Measurements from ENCODE around the gene AFTPH. TPM values are rescaled to one million over a fixed set of nuclear protein-coding genes. Genes with fewer than 3 reads are reported as not detected.

AFTPH gene
- total RNA-seq, 1 donor: 38.7 TPM

- Histone ChIP-seq H3K4me3 (ENCODE audit: insufficient read depth, low read length) (no peak overlapping the region), H3K4me1 (ENCODE audit: insufficient read depth, low read length) (peaks cover 6% of the 10 kb centered on the region), H3K27ac (ENCODE audit: low read depth, low read length) (no peak overlapping the region), H3K27me3 (ENCODE audit: insufficient read depth, low read length) (no peaks in the 10 kb centered on the region), H2AFZ (ENCODE audit: low read length) (no peak overlapping the region), H3K9me3 (ENCODE audit: low read depth, low read length) (no peaks in the 10 kb centered on the region), H3K79me2 (ENCODE audit: insufficient read depth, low read length) (peaks cover 91% of the 10 kb centered on the region), H3K36me3 (ENCODE audit: insufficient read depth, low read length) (peaks cover 79% of the 10 kb centered on the region), H4K20me1 (ENCODE audit: insufficient read depth, low read length) (peaks cover 88% of the 10 kb centered on the region), H3K4me2 (ENCODE audit: insufficient read depth, low read length) (no peak overlapping the region)
- DNase-seq (ENCODE audit: insufficient read length, low spot score, missing footprints): no peak
- no peak for TF ChIP-seq CTCF (IDR thresholded peaks at IDR 0.05; ENCODE audit: extremely low read depth, low read depth, low read length)
Observed at GRCh38 chr2:64632835-64633819, 109.0 kb downstream of the AFTPH start.

- Histone ChIP-seq H3K27me3 (ENCODE audit: insufficient read depth, low read length) (no peaks in the 10 kb centered on the region), H3K4me3 (ENCODE audit: insufficient read depth, low read length) (no peak overlapping the region), H3K4me1 (ENCODE audit: insufficient read depth, low read length) (peaks cover 19% of the 10 kb centered on the region), H3K9me3 (ENCODE audit: low read depth, low read length) (no peaks in the 10 kb centered on the region), H3K27ac (ENCODE audit: low read depth, low read length) (no peak overlapping the region), H3K36me3 (ENCODE audit: insufficient read depth, low read length) (peaks cover 83% of the 10 kb centered on the region), H3K4me2 (ENCODE audit: insufficient read depth, low read length) (no peak overlapping the region), H3K79me2 (ENCODE audit: insufficient read depth, low read length) (peaks cover 98% of the 10 kb centered on the region), H4K20me1 (ENCODE audit: insufficient read depth, low read length) (peaks cover 99% of the 10 kb centered on the region), H2AFZ (ENCODE audit: low read length) (no peak overlapping the region)
- no peak for TF ChIP-seq CTCF (IDR thresholded peaks at IDR 0.05; ENCODE audit: extremely low read depth, low read depth, low read length)
- no peak for DNase-seq (ENCODE audit: insufficient read length, low spot score, missing footprints)
Observed at GRCh38 chr2:64634345-64635267, 110.5 kb downstream of the AFTPH start.

- peaks cover 34% of the 10 kb centered on the region for H3K4me1 ChIP-seq (ENCODE audit: insufficient read depth, low read length)
- peaks cover 100% of the 10 kb centered on the region for H4K20me1 ChIP-seq (ENCODE audit: insufficient read depth, low read length)
- no peak overlapping the region for H3K4me3 ChIP-seq (ENCODE audit: insufficient read depth, low read length)
Observed at GRCh38 chr2:64635976-64636911, 112.1 kb downstream of the AFTPH start.

More at GRCh38 chr2:64635976-64636911, 112.1 kb downstream of the AFTPH start:
- TF ChIP-seq CTCF (IDR thresholded peaks at IDR 0.05; ENCODE audit: extremely low read depth, low read depth, low read length): no peak
- peaks cover 72% of the 10 kb centered on the region for H3K36me3 ChIP-seq (ENCODE audit: insufficient read depth, low read length)
- no peak overlapping the region for H2AFZ ChIP-seq (ENCODE audit: low read length)
- no peak overlapping the region for H3K4me2 ChIP-seq (ENCODE audit: insufficient read depth, low read length)
- no peaks in the 10 kb centered on the region for H3K9me3 ChIP-seq (ENCODE audit: low read depth, low read length)
- no peak overlapping the region for H3K27ac ChIP-seq (ENCODE audit: low read depth, low read length)
- H3K79me2 ChIP-seq (ENCODE audit: insufficient read depth, low read length): peaks cover 100% of the 10 kb centered on the region
- no peak for DNase-seq (ENCODE audit: insufficient read length, low spot score, missing footprints)
- no peaks in the 10 kb centered on the region for H3K27me3 ChIP-seq (ENCODE audit: insufficient read depth, low read length)
